NCI-H524 treated with DMSO at 0.1 percent for 48 hours (cell line): ENCODE data around the gene GPRASP3.

Experiments used
- DNase-seq: peaks from one replicate; lab custom pipeline; 2025; lab: John Stamatoyannopoulos, UW

Gene GPRASP3

GRCh38 chrX:102745857-102746584 lies 25.5 kb downstream of the GPRASP3 start:
- DNase-seq = no peak

- DNase-seq = no peak
Measured at GRCh38 chrX:102765217-102765616, 44.7 kb downstream of the GPRASP3 start.

- no peak for DNase-seq
Measured at GRCh38 chrX:102765809-102766208, 45.3 kb downstream of the GPRASP3 start.

- DNase-seq = no peak
Measured at GRCh38 chrX:102767287-102767686, 46.7 kb downstream of the GPRASP3 start.

- peak; percentile 31 for DNase-seq
Measured at GRCh38 chrX:102768987-102769761, 48.6 kb downstream of the GPRASP3 start.
